ENCODE measurements around the gene MPG.

The MPG gene

GRCh38 chr16:63466-63865, 14.6 kb upstream of the MPG start:
- H3K9me3 ChIP-seq (ENCODE audit: control insufficient read depth, low read length): no peaks in the 10 kb centered on the region
- no peak overlapping the region for H3K4me3 ChIP-seq (ENCODE audit: low read length)
- no peaks in the 10 kb centered on the region for H3K36me3 ChIP-seq (ENCODE audit: control insufficient read depth, insufficient read depth, low read length)
- peaks cover 8% of the 10 kb centered on the region for H3K4me1 ChIP-seq (ENCODE audit: control insufficient read depth, insufficient read depth, low read length)
- H3K9ac ChIP-seq (ENCODE audit: low read length): no peak overlapping the region
- no peaks in the 10 kb centered on the region for H3K27me3 ChIP-seq (ENCODE audit: control insufficient read depth, insufficient read depth, low read length)

GRCh38 chr16:63998-64913, 13.8 kb upstream of the MPG start:
- no peak overlapping the region for H3K9ac ChIP-seq (ENCODE audit: low read length)
- H3K9me3 ChIP-seq (ENCODE audit: control insufficient read depth, low read length): no peaks in the 10 kb centered on the region
- H3K27me3 ChIP-seq (ENCODE audit: control insufficient read depth, insufficient read depth, low read length): no peaks in the 10 kb centered on the region
- no peaks in the 10 kb centered on the region for H3K36me3 ChIP-seq (ENCODE audit: control insufficient read depth, insufficient read depth, low read length)
- H3K4me1 ChIP-seq (ENCODE audit: control insufficient read depth, insufficient read depth, low read length): peaks cover 8% of the 10 kb centered on the region
- H3K4me3 ChIP-seq (ENCODE audit: low read length): no peak overlapping the region

GRCh38 chr16:64914-65255, 13.1 kb upstream of the MPG start:
- H3K27me3 ChIP-seq (ENCODE audit: control insufficient read depth, insufficient read depth, low read length): no peaks in the 10 kb centered on the region
- H3K4me1 ChIP-seq (ENCODE audit: control insufficient read depth, insufficient read depth, low read length): peaks cover 8% of the 10 kb centered on the region
- H3K9me3 ChIP-seq (ENCODE audit: control insufficient read depth, low read length): no peaks in the 10 kb centered on the region
- H3K9ac ChIP-seq (ENCODE audit: low read length): no peak overlapping the region
- no peak overlapping the region for H3K4me3 ChIP-seq (ENCODE audit: low read length)
- no peaks in the 10 kb centered on the region for H3K36me3 ChIP-seq (ENCODE audit: control insufficient read depth, insufficient read depth, low read length)

- Histone ChIP-seq H3K27me3 (ENCODE audit: control insufficient read depth, insufficient read depth, low read length) (peaks cover 3% of the 10 kb centered on the region), H3K36me3 (ENCODE audit: control insufficient read depth, insufficient read depth, low read length) (no peaks in the 10 kb centered on the region), H3K4me1 (ENCODE audit: control insufficient read depth, insufficient read depth, low read length) (peaks cover 14% of the 10 kb centered on the region), H3K9ac (ENCODE audit: low read length) (peak overlapping the region; percentile 34), H3K9me3 (ENCODE audit: control insufficient read depth, low read length) (no peaks in the 10 kb centered on the region), H3K4me3 (ENCODE audit: low read length) (no peak overlapping the region)
Measured at GRCh38 chr16:65745-66144, 12.3 kb upstream of the MPG start.

- no peaks in the 10 kb centered on the region for H3K36me3 ChIP-seq (ENCODE audit: control insufficient read depth, insufficient read depth, low read length)
- H3K9ac ChIP-seq (ENCODE audit: low read length): no peak overlapping the region
- no peaks in the 10 kb centered on the region for H3K9me3 ChIP-seq (ENCODE audit: control insufficient read depth, low read length)
- peaks cover 22% of the 10 kb centered on the region for H3K4me1 ChIP-seq (ENCODE audit: control insufficient read depth, insufficient read depth, low read length)
- no peak overlapping the region for H3K4me3 ChIP-seq (ENCODE audit: low read length)
- peaks cover 4% of the 10 kb centered on the region for H3K27me3 ChIP-seq (ENCODE audit: control insufficient read depth, insufficient read depth, low read length)
Measured at GRCh38 chr16:66309-67182, 11.5 kb upstream of the MPG start.

GRCh38 chr16:67183-67791, 10.7 kb upstream of the MPG start:
- H3K4me3 ChIP-seq (ENCODE audit: low read length): no peak overlapping the region
- peaks cover 4% of the 10 kb centered on the region for H3K27me3 ChIP-seq (ENCODE audit: control insufficient read depth, insufficient read depth, low read length)
- peaks cover 23% of the 10 kb centered on the region for H3K4me1 ChIP-seq (ENCODE audit: control insufficient read depth, insufficient read depth, low read length)
- no peaks in the 10 kb centered on the region for H3K36me3 ChIP-seq (ENCODE audit: control insufficient read depth, insufficient read depth, low read length)
- H3K9me3 ChIP-seq (ENCODE audit: control insufficient read depth, low read length): no peaks in the 10 kb centered on the region
- H3K9ac ChIP-seq (ENCODE audit: low read length): no peak overlapping the region

GRCh38 chr16:67884-68789, 9.9 kb upstream of the MPG start:
- no peaks in the 10 kb centered on the region for H3K36me3 ChIP-seq (ENCODE audit: control insufficient read depth, insufficient read depth, low read length)
- H3K4me1 ChIP-seq (ENCODE audit: control insufficient read depth, insufficient read depth, low read length): peaks cover 29% of the 10 kb centered on the region
- no peak overlapping the region for H3K9ac ChIP-seq (ENCODE audit: low read length)
- peaks cover 9% of the 10 kb centered on the region for H3K27me3 ChIP-seq (ENCODE audit: control insufficient read depth, insufficient read depth, low read length)
- H3K4me3 ChIP-seq (ENCODE audit: low read length): no peak overlapping the region
- no peaks in the 10 kb centered on the region for H3K9me3 ChIP-seq (ENCODE audit: control insufficient read depth, low read length)

GRCh38 chr16:69181-69580, 8.8 kb upstream of the MPG start:
- no peak overlapping the region for H3K4me3 ChIP-seq (ENCODE audit: low read length)
- no peak overlapping the region for H3K9ac ChIP-seq (ENCODE audit: low read length)
- H3K27me3 ChIP-seq (ENCODE audit: control insufficient read depth, insufficient read depth, low read length): peaks cover 13% of the 10 kb centered on the region
- peaks cover 40% of the 10 kb centered on the region for H3K4me1 ChIP-seq (ENCODE audit: control insufficient read depth, insufficient read depth, low read length)
- H3K36me3 ChIP-seq (ENCODE audit: control insufficient read depth, insufficient read depth, low read length): no peaks in the 10 kb centered on the region
- H3K9me3 ChIP-seq (ENCODE audit: control insufficient read depth, low read length): no peaks in the 10 kb centered on the region

- Histone ChIP-seq H3K9me3 (ENCODE audit: control insufficient read depth, low read length) (no peaks in the 10 kb centered on the region), H3K9ac (ENCODE audit: low read length) (peak overlapping the region; percentile 40), H3K36me3 (ENCODE audit: control insufficient read depth, insufficient read depth, low read length) (no peaks in the 10 kb centered on the region), H3K4me3 (ENCODE audit: low read length) (peak overlapping the region; percentile 10), H3K27me3 (ENCODE audit: control insufficient read depth, insufficient read depth, low read length) (peaks cover 13% of the 10 kb centered on the region), H3K4me1 (ENCODE audit: control insufficient read depth, insufficient read depth, low read length) (peaks cover 44% of the 10 kb centered on the region)
Measured at GRCh38 chr16:71210-71539, 6.8 kb upstream of the MPG start.

- peak overlapping the region; percentile 40 for H3K9ac ChIP-seq (ENCODE audit: low read length)
- H3K4me1 ChIP-seq (ENCODE audit: control insufficient read depth, insufficient read depth, low read length): peaks cover 50% of the 10 kb centered on the region
- H3K27me3 ChIP-seq (ENCODE audit: control insufficient read depth, insufficient read depth, low read length): peaks cover 13% of the 10 kb centered on the region
- H3K4me3 ChIP-seq (ENCODE audit: low read length): peak overlapping the region; percentile 10
- no peaks in the 10 kb centered on the region for H3K9me3 ChIP-seq (ENCODE audit: control insufficient read depth, low read length)
- no peaks in the 10 kb centered on the region for H3K36me3 ChIP-seq (ENCODE audit: control insufficient read depth, insufficient read depth, low read length)
Measured at GRCh38 chr16:71540-72401, 6.3 kb upstream of the MPG start.
